ENCODE measurements around the gene ZDHHC14. TPM values are rescaled to one million over a fixed set of nuclear protein-coding genes. Genes with fewer than 3 reads are reported as not detected.

Gene ZDHHC14
- total and polyA plus RNA-seq, 2 experiments from 2014 or later, result 3.0 to 7.4 TPM

- H3K79me2 ChIP-seq (replicated peaks; ENCODE audit: insufficient read depth), result no peaks in the 10 kb centered on the region
- no peaks in the 10 kb centered on the region for H3K9me2 ChIP-seq (ENCODE audit: insufficient read depth)
- H3K36me3 ChIP-seq (ENCODE audit: insufficient read depth), result no peaks in the 10 kb centered on the region
- no peak overlapping the region for H3K4me3 ChIP-seq
- Mint-ChIP-seq H3K27ac (no peak overlapping the region), H3K9me3 (no peaks in the 10 kb centered on the region), H3K4me3 (no peak overlapping the region), H3K27me3 (ENCODE audit: insufficient read depth, low read depth, poor library complexity) (peaks cover 8% of the 10 kb centered on the region), H3K4me1 (peaks cover 24% of the 10 kb centered on the region), H3K36me3 (ENCODE audit: low read depth) (no peaks in the 10 kb centered on the region)
- H3K27ac ChIP-seq (ENCODE audit: low read depth), result no peak overlapping the region
- DNase-seq (ENCODE audit: low spot score), result no peak
- no peaks in the 10 kb centered on the region for H3F3A ChIP-seq (replicated peaks; ENCODE audit: low read depth)
- H3K4me2 ChIP-seq, result no peak overlapping the region
- no peaks in the 10 kb centered on the region for H4K20me1 ChIP-seq (replicated peaks; ENCODE audit: insufficient read depth)
- no peak for TF ChIP-seq EZH2 (IDR thresholded peaks at IDR 0.05; ENCODE audit: low read depth, unreplicated experiment)
- TF ChIP-seq ZNF331 (CRISPR knock-in tag; IDR thresholded peaks at IDR 0.05; ENCODE audit: low read depth), result no peak
- no peak for TF ChIP-seq ZNF114 (CRISPR knock-in tag; IDR thresholded peaks at IDR 0.05)
- TF ChIP-seq ETS1 (IDR thresholded peaks at IDR 0.05), result no peak
- no peak for TF ChIP-seq NANOG (IDR thresholded peaks at IDR 0.05; ENCODE audit: borderline replicate concordance)
- TF ChIP-seq REST (IDR thresholded peaks at IDR 0.05; ENCODE audit: unreplicated experiment), result no peak
- TF ChIP-seq CREB1 (CRISPR knock-in tag; IDR thresholded peaks at IDR 0.05; ENCODE audit: low read depth), result no peak
- no peak for TF ChIP-seq EZH2phosphoT487 (IDR thresholded peaks at IDR 0.05; ENCODE audit: unreplicated experiment)
- no peak for TF ChIP-seq POLR2AphosphoS5 (IDR thresholded peaks at IDR 0.05; ENCODE audit: low read depth)
- TF ChIP-seq CTCF (conservative IDR thresholded peaks at IDR 0.05; ENCODE audit: low read depth in 2 of 2), result no peak
- no peak for TF ChIP-seq STAT1 (IDR thresholded peaks at IDR 0.05; ENCODE audit: unreplicated experiment)
- no peak for TF ChIP-seq ZNF462 (CRISPR knock-in tag; IDR thresholded peaks at IDR 0.05)
- TF ChIP-seq JUNB (IDR thresholded peaks at IDR 0.05; ENCODE audit: unreplicated experiment), result no peak
- no peak; the same call in 2 of the 3 replicates for ATAC-seq
- H2AFZ ChIP-seq, result no peak overlapping the region
- H3K27me3 ChIP-seq (ENCODE audit: insufficient read depth), result no peaks in the 10 kb centered on the region
- H3K4me1 ChIP-seq (ENCODE audit: insufficient read depth), result peaks cover 27% of the 10 kb centered on the region
Measured at GRCh38 chr6:157517601-157518359, 136.8 kb downstream of the ZDHHC14 start.
